Astrocyte (in vitro differentiated cells and primary cell): ENCODE data around the gene KRT83. TPM values are rescaled to one million over a fixed set of nuclear protein-coding genes. Genes with fewer than 3 reads are reported as not detected.

Source experiments
- DNase-seq: peaks from one replicate; pipeline ENCODE4 v3.0.0-alpha.2; 2010; ENCODE audit warnings: low read depth
- FAIRE-seq: peaks from 2 replicates; lab custom pipeline; 2011; peaks lifted over from hg19 to GRCh38; lab: Jason Lieb, UNC
- H2AFZ ChIP-seq: 2 replicates; pipeline ENCODE4 v1.6.0; 2012; ENCODE audit warnings: low read depth, low read length, inconsistent platforms
- H3K27ac ChIP-seq: 2 replicates; pipeline ENCODE4 v1.5.1; 2011; ENCODE audit warnings: low read depth, low read length, inconsistent platforms
- H3K27me3 ChIP-seq: 2 replicates; pipeline ENCODE4 v1.6.0; 2011; ENCODE audit warnings: low read length, inconsistent platforms; ENCODE audit not compliant: insufficient read depth
- H3K36me3 ChIP-seq: 2 replicates; pipeline ENCODE4 v1.5.1; 2011; ENCODE audit warnings: low read length, inconsistent platforms; ENCODE audit not compliant: insufficient read depth
- H3K4me1 ChIP-seq: 2 replicates; pipeline ENCODE4 v1.5.1; 2011; ENCODE audit warnings: low read length, inconsistent platforms; ENCODE audit not compliant: insufficient read depth
- H3K4me2 ChIP-seq: 2 replicates; pipeline ENCODE4 v1.6.0; 2012; ENCODE audit warnings: low read length, inconsistent platforms
- H3K4me3 ChIP-seq: 2 replicates; pipeline ENCODE4 v1.5.1; 2011; ENCODE audit warnings: low read depth, mild to moderate bottlenecking, low read length, inconsistent platforms; ENCODE audit not compliant: insufficient read depth
- H3K79me2 ChIP-seq: 2 replicates; pipeline ENCODE4 v1.6.0; 2012; ENCODE audit warnings: mild to moderate bottlenecking, low read length, inconsistent platforms; ENCODE audit not compliant: insufficient read depth
- H3K9ac ChIP-seq: 2 replicates; pipeline ENCODE4 v1.6.0; 2012; ENCODE audit warnings: mild to moderate bottlenecking, low read length, inconsistent platforms
- H3K9me3 ChIP-seq: 2 replicates; pipeline ENCODE4 v1.5.1; 2012; ENCODE audit warnings: low read depth, mild to moderate bottlenecking, low read length, inconsistent platforms; ENCODE audit not compliant: insufficient read depth
- H4K20me1 ChIP-seq: 2 replicates; pipeline ENCODE4 v1.6.0; 2012; ENCODE audit warnings: low read length, inconsistent platforms; ENCODE audit not compliant: insufficient read depth
- H3K27ac Mint-ChIP-seq: one replicate; pipeline ENCODE4 v1.8.0; 2021; ENCODE audit warnings: mild to moderate bottlenecking, mixed read lengths; ENCODE audit not compliant: unreplicated experiment
- H3K27me3 Mint-ChIP-seq: one replicate; pipeline ENCODE4 v1.8.0; 2021; ENCODE audit warnings: low read depth, mixed read lengths; ENCODE audit not compliant: unreplicated experiment
- H3K36me3 Mint-ChIP-seq: one replicate; pipeline ENCODE4 v1.8.0; 2021; ENCODE audit warnings: low read depth, mixed read lengths; ENCODE audit not compliant: unreplicated experiment
- H3K4me1 Mint-ChIP-seq: one replicate; pipeline ENCODE4 v1.8.0; 2021; ENCODE audit warnings: low read depth, mixed read lengths; ENCODE audit not compliant: unreplicated experiment
- H3K4me3 Mint-ChIP-seq: one replicate; pipeline ENCODE4 v1.8.0; 2021; ENCODE audit warnings: mild to moderate bottlenecking, moderate library complexity, mixed read lengths; ENCODE audit not compliant: unreplicated experiment
- H3K9me3 Mint-ChIP-seq: one replicate; pipeline ENCODE4 v1.8.0; 2021; ENCODE audit warnings: mild to moderate bottlenecking, mixed read lengths; ENCODE audit not compliant: unreplicated experiment
- CTCF ChIP-seq: IDR thresholded peaks from 2 replicates; pipeline ENCODE4 v1.5.1; 2011; ENCODE audit warnings: low read depth, mild to moderate bottlenecking, inconsistent platforms, low read length, moderate library complexity; ENCODE audit not compliant: insufficient read depth
- EZH2 ChIP-seq: IDR thresholded peaks from 2 replicates; pipeline ENCODE4 v1.6.1; 2012; ENCODE audit warnings: mild to moderate bottlenecking, low read length, inconsistent platforms; ENCODE audit not compliant: insufficient read depth
- total RNA-seq: library from RNA; stranded (reverse); gene quantifications from 2 replicates; pipeline ENCODE4 v1.2.1, GENCODE V29; 2021

The KRT83 gene
- total RNA-seq, 1 donor from 2014 or later: not detected

GRCh38 chr12:52343550-52343949 lies 22.4 kb upstream of the KRT83 start:
- H4K20me1 ChIP-seq: no peaks in the 10 kb centered on the region
- H3K36me3 Mint-ChIP-seq: peaks cover 2% of the 10 kb centered on the region
- no peaks in the 10 kb centered on the region for H3K79me2 ChIP-seq
- peaks cover 11% of the 10 kb centered on the region for H3K9me3 Mint-ChIP-seq
- peaks cover 2% of the 10 kb centered on the region for H3K27me3 ChIP-seq
- H3K27ac ChIP-seq: no peak overlapping the region
- H3K9ac ChIP-seq: no peak overlapping the region
- FAIRE-seq (no peak), DNase-seq (no peak)
- H2AFZ ChIP-seq: no peak overlapping the region
- no peak overlapping the region for H3K4me3 Mint-ChIP-seq
- no peak overlapping the region for H3K4me2 ChIP-seq
- H3K36me3 ChIP-seq: no peaks in the 10 kb centered on the region
- H3K4me3 ChIP-seq: no peak overlapping the region
- peaks cover 57% of the 10 kb centered on the region for H3K27me3 Mint-ChIP-seq
- H3K9me3 ChIP-seq: no peaks in the 10 kb centered on the region
- no peak for TF ChIP-seq EZH2
- TF ChIP-seq CTCF: no peak
- H3K4me1 Mint-ChIP-seq: peaks cover 7% of the 10 kb centered on the region
- H3K4me1 ChIP-seq: no peaks in the 10 kb centered on the region
- no peak overlapping the region for H3K27ac Mint-ChIP-seq

- no peak overlapping the region for H3K9ac ChIP-seq
- H4K20me1 ChIP-seq: no peaks in the 10 kb centered on the region
- no peak for FAIRE-seq
- H3K4me1 Mint-ChIP-seq: peaks cover 9% of the 10 kb centered on the region
- H3K4me2 ChIP-seq: no peak overlapping the region
- H3K27me3 Mint-ChIP-seq: peaks cover 52% of the 10 kb centered on the region
- H2AFZ ChIP-seq: no peak overlapping the region
- H3K4me3 Mint-ChIP-seq: no peak overlapping the region
- H3K9me3 Mint-ChIP-seq: peaks cover 11% of the 10 kb centered on the region
- no peaks in the 10 kb centered on the region for H3K36me3 ChIP-seq
- H3K9me3 ChIP-seq: no peaks in the 10 kb centered on the region
- no peak overlapping the region for H3K27ac ChIP-seq
- TF ChIP-seq EZH2 (no peak), CTCF (no peak)
- H3K79me2 ChIP-seq: no peaks in the 10 kb centered on the region
- peaks cover 2% of the 10 kb centered on the region for H3K36me3 Mint-ChIP-seq
- no peak for DNase-seq
- no peak overlapping the region for H3K4me3 ChIP-seq
- H3K4me1 ChIP-seq: no peaks in the 10 kb centered on the region
- H3K27ac Mint-ChIP-seq: no peak overlapping the region
- H3K27me3 ChIP-seq: peaks cover 2% of the 10 kb centered on the region
These were observed 21.7 kb upstream of the KRT83 start for GRCh38 chr12:52342781-52343490.

- no peak for DNase-seq
- no peak overlapping the region for H3K27ac ChIP-seq
- TF ChIP-seq CTCF: no peak
- TF ChIP-seq EZH2: no peak
- H3K27me3 ChIP-seq: peaks cover 2% of the 10 kb centered on the region
- no peaks in the 10 kb centered on the region for H4K20me1 ChIP-seq
- H3K9me3 Mint-ChIP-seq: peaks cover 11% of the 10 kb centered on the region
- H3K4me1 Mint-ChIP-seq: peaks cover 9% of the 10 kb centered on the region
- H3K4me3 ChIP-seq: no peak overlapping the region
- H2AFZ ChIP-seq: no peak overlapping the region
- no peak overlapping the region for H3K27ac Mint-ChIP-seq
- no peaks in the 10 kb centered on the region for H3K79me2 ChIP-seq
- no peaks in the 10 kb centered on the region for H3K36me3 ChIP-seq
- no peaks in the 10 kb centered on the region for H3K9me3 ChIP-seq
- H3K4me3 Mint-ChIP-seq: no peak overlapping the region
- H3K27me3 Mint-ChIP-seq: peaks cover 35% of the 10 kb centered on the region
- peaks cover 2% of the 10 kb centered on the region for H3K36me3 Mint-ChIP-seq
- H3K4me2 ChIP-seq: no peak overlapping the region
- no peaks in the 10 kb centered on the region for H3K4me1 ChIP-seq
- FAIRE-seq: no peak
- no peak overlapping the region for H3K9ac ChIP-seq
These were observed 19.9 kb upstream of the KRT83 start for GRCh38 chr12:52341066-52341580.
